A673 (cell line): Measurements from ENCODE around the gene AGT. TPM values are rescaled to one million over a fixed set of nuclear protein-coding genes. Genes with fewer than 3 reads are reported as not detected.

Source experiments
- BruUV-seq: library from RNA; stranded (reverse); fragments of 400-500 nt; replicated peaks from 2 replicates; lab custom pipeline; 2021; lab: Mats Ljungman, UMichigan
- CTCF ChIA-PET: fragments of 300-600 bp; sonication (Branson Sonifier 250); formaldehyde crosslinking; loops from one replicate; lab custom pipeline; 2022; ENCODE audit warnings: antibody characterized with exemption; lab: Charles Lee
- POLR2A ChIA-PET: fragments of 300-600 bp; sonication (Branson Sonifier 250); formaldehyde crosslinking; loops from one replicate; lab custom pipeline; 2022; ENCODE audit warnings: antibody characterized with exemption; ENCODE audit not compliant: low non-redundant PET; lab: Charles Lee
- DNase-seq: peaks from one replicate; pipeline ENCODE4 v3.0.0-alpha.2; 2015; ENCODE audit warnings: low spot score
- H3K27ac ChIP-seq: fragments of 200-600 bp; sonication (generic); 2 replicates; pipeline ENCODE4 v1.5.1; 2016; ENCODE audit warnings: mixed run types, low read depth, mild to moderate bottlenecking, mixed read lengths, antibody characterized with exemption, low read length; ENCODE audit not compliant: poor library complexity, severe bottlenecking
- H3K27me3 ChIP-seq: fragments of 200-600 bp; sonication (generic); replicated peaks from 2 replicates; pipeline ENCODE4 v1.6.1; 2017; ENCODE audit warnings: mixed run types, low read depth, mild to moderate bottlenecking, mixed read lengths, antibody characterized with exemption, low read length; ENCODE audit not compliant: insufficient read depth, poor library complexity
- H3K36me3 ChIP-seq: fragments of 200-600 bp; sonication (generic); 2 replicates; pipeline ENCODE4 v1.6.1; 2016; ENCODE audit warnings: mixed run types, mild to moderate bottlenecking, mixed read lengths, antibody characterized with exemption, low read length; ENCODE audit not compliant: insufficient read depth, poor library complexity, severe bottlenecking
- H3K4me1 ChIP-seq: fragments of 200-600 bp; sonication (generic); 2 replicates; pipeline ENCODE4 v1.6.1; 2017; ENCODE audit warnings: mixed run types, mild to moderate bottlenecking, mixed read lengths, antibody characterized with exemption, low read length; ENCODE audit not compliant: insufficient read depth, poor library complexity, severe bottlenecking
- H3K4me3 ChIP-seq: fragments of 200-600 bp; sonication (generic); 2 replicates; pipeline ENCODE4 v1.5.1; 2016; ENCODE audit warnings: low read depth, mixed run types, mild to moderate bottlenecking, mixed read lengths, low read length; ENCODE audit not compliant: poor library complexity, severe bottlenecking
- H3K9me3 ChIP-seq: fragments of 200-600 bp; sonication (generic); 2 replicates; pipeline ENCODE4 v1.6.1; 2016; ENCODE audit warnings: mixed run types, low read depth, mild to moderate bottlenecking, mixed read lengths, antibody characterized with exemption, low read length; ENCODE audit not compliant: poor library complexity, severe bottlenecking
- CTCF ChIP-seq: fragments of 300-800, 200-600 bp; sonication (generic); conservative IDR thresholded peaks from 2 replicates; pipeline ENCODE4 v1.5.1; 2017; ENCODE audit warnings: low read depth, mild to moderate bottlenecking, antibody characterized with exemption, low read length, moderate library complexity, mixed read lengths
- EZH2 ChIP-seq: fragments of 200-600 bp; sonication (generic); IDR thresholded peaks from 2 replicates; pipeline ENCODE4 v1.6.1; 2017; ENCODE audit warnings: borderline replicate concordance, low read depth, mild to moderate bottlenecking, mixed read lengths, antibody characterized with exemption, low read length; ENCODE audit not compliant: poor library complexity, severe bottlenecking
- intact Hi-C: fragments of 100-400 bp; cut with micrococcal nuclease; formaldehyde crosslinking; loops from one replicate; pipeline ENCODE4 v1.10.0; 2022; ENCODE audit not compliant: unreplicated experiment
- total RNA-seq: library from RNA; stranded (reverse); gene quantifications from 2 replicates; pipeline ENCODE4 v1.2.3, GENCODE V29; 2021

Gene AGT
- total RNA-seq, 1 experiment from 2014 or later = not detected

GRCh38 chr1:230696722-230697437 is 17.0 kb downstream of the AGT start:
- H3K9me3 ChIP-seq = no peaks in the 10 kb centered on the region
- no peak overlapping the region for H3K27ac ChIP-seq
- ChIA-PET CTCF (no interaction called here), POLR2A (no interaction called here)
- DNase-seq = no peak
- H3K4me3 ChIP-seq = no peak overlapping the region
- no peaks in the 10 kb centered on the region for H3K4me1 ChIP-seq
- H3K27me3 ChIP-seq = no peaks in the 10 kb centered on the region
- intact Hi-C loops = no loop called here
- peaks cover 4% of the 10 kb centered on the region for H3K36me3 ChIP-seq
- TF ChIP-seq CTCF (no peak), EZH2 (no peak)
- BruUV-seq = no TSS peak

GRCh38 chr1:230696218-230696617 is 17.7 kb downstream of the AGT start:
- no peaks in the 10 kb centered on the region for H3K27me3 ChIP-seq
- H3K36me3 ChIP-seq = peaks cover 10% of the 10 kb centered on the region
- DNase-seq = no peak
- H3K9me3 ChIP-seq = no peaks in the 10 kb centered on the region
- intact Hi-C loops = no loop called here
- no peak for TF ChIP-seq CTCF
- no peak for TF ChIP-seq EZH2
- POLR2A ChIA-PET = no interaction called here
- CTCF ChIA-PET = no interaction called here
- no peak overlapping the region for H3K4me3 ChIP-seq
- no peak overlapping the region for H3K27ac ChIP-seq
- no TSS peak for BruUV-seq
- no peaks in the 10 kb centered on the region for H3K4me1 ChIP-seq

GRCh38 chr1:230694991-230695390 is 18.9 kb downstream of the AGT start:
- no peaks in the 10 kb centered on the region for H3K27me3 ChIP-seq
- no peak overlapping the region for H3K27ac ChIP-seq
- TF ChIP-seq EZH2 (no peak), CTCF (no peak)
- ChIA-PET CTCF (no interaction called here), POLR2A (no interaction called here)
- peaks cover 21% of the 10 kb centered on the region for H3K36me3 ChIP-seq
- no peaks in the 10 kb centered on the region for H3K9me3 ChIP-seq
- BruUV-seq = no TSS peak
- no peak overlapping the region for H3K4me3 ChIP-seq
- intact Hi-C loops = no loop called here
- no peaks in the 10 kb centered on the region for H3K4me1 ChIP-seq
- no peak for DNase-seq
